WI38 (cell line): ENCODE data around the gene CRTC1.

Source experiments
- H3K4me3 ChIP-seq: 2 replicates; pipeline ENCODE4 v1.5.1; 2011; ENCODE audit warnings: low read depth, mild to moderate bottlenecking, control low read depth, low read length
- CTCF ChIP-seq: IDR thresholded peaks from 2 replicates; pipeline ENCODE4 v1.5.1; 2012; ENCODE audit warnings: low read depth, mild to moderate bottlenecking, control low read depth, low read length

Gene CRTC1

GRCh38 chr19:18670312-18670711 lies 13.2 kb upstream of the CRTC1 start:
- H3K4me3 ChIP-seq: no peak overlapping the region
- no peak for TF ChIP-seq CTCF

- H3K4me3 ChIP-seq: no peak overlapping the region
These were observed 12.0 kb upstream of the CRTC1 start for GRCh38 chr19:18671303-18672043.

GRCh38 chr19:18672044-18672451 lies 11.4 kb upstream of the CRTC1 start:
- no peak overlapping the region for H3K4me3 ChIP-seq
- no peak for TF ChIP-seq CTCF

More at GRCh38 chr19:18671303-18672043, 12.0 kb upstream of the CRTC1 start:
- TF ChIP-seq CTCF: no peak

GRCh38 chr19:18672606-18673337 lies 10.7 kb upstream of the CRTC1 start:
- no peak overlapping the region for H3K4me3 ChIP-seq
- 0 out of 2 replicates have a peak, but pooled peaks have one; percentile 5 for TF ChIP-seq CTCF

- no peak overlapping the region for H3K4me3 ChIP-seq
- TF ChIP-seq CTCF: no peak
These were observed 8.9 kb upstream of the CRTC1 start for GRCh38 chr19:18674616-18675015.

GRCh38 chr19:18675779-18676178 lies 7.7 kb upstream of the CRTC1 start:
- H3K4me3 ChIP-seq: no peak overlapping the region
- peak; percentile 36 for TF ChIP-seq CTCF

- no peak overlapping the region for H3K4me3 ChIP-seq
- no peak for TF ChIP-seq CTCF
These were observed 6.8 kb upstream of the CRTC1 start for GRCh38 chr19:18676692-18677091.
